GM18511 (cell line): ENCODE data around the gene DTNA.

Experiments
- ATAC-seq: cut with Tn5 transposase; IDR thresholded peaks from one replicate; pipeline ENCODE4 v1.9.1; 2021; ENCODE audit warnings: mild to moderate bottlenecking, moderate library complexity; ENCODE audit not compliant: unreplicated experiment

DTNA gene

DNA sequence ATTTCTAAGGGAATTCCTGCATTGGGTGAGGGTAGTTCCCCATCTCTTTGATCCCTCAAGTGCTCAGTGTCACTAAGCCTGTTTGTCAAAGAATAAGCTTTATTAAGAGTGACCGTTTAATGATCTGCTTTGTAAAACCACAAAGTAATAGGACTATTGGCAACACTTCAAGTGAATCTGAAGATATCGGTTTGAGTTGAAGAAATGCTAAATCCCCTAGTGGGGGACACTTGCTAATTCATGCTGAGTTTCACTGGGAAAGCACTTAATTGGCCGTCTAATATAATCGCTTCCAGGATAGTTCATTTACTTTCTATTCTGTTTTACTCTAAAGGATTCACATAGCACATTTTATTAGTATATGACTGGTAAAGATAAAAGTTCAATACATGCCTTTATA, 54.4 kb downstream of the DTNA start:
- ATAC-seq: no peak

DNA sequence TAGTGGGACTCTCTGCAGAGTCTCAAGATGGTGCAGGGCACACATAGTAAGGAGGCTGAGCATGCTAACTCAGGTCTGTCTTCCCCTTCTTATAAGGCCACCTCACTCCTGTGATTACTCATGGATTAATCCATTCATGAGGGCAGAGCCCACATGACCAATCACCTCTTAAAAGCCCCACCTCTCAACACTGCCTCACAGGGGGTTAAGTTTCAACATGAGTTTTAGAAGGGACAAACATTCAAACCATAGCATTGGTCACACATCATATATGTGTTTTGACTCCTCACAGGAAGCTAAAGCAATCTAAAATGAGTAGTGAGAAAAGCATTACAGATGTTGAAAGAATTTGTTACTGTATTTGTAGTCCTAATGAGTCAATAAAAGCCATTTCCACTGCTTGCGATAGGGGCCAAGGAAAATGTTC, 57.5 kb downstream of the DTNA start:
- no peak for ATAC-seq

DNA sequence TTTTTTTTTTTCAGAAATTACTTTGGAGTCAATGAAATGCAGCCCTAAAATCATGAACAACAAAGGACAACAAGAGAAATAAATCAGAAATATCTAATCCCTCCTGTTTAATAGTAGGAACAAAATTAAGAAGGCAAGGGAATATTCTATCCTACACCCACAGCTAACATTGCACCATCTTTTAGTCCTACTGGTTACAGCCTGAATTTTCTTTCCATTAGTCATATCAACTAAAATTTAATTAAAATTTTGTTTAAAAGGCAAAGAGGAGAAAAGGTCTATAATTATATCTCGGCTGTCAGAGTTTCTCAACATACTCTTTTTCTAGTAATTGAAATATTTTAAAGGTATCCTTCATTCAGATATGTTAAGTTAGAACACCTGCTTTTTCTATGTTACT, 61.9 kb downstream of the DTNA start:
- no peak for ATAC-seq

DNA sequence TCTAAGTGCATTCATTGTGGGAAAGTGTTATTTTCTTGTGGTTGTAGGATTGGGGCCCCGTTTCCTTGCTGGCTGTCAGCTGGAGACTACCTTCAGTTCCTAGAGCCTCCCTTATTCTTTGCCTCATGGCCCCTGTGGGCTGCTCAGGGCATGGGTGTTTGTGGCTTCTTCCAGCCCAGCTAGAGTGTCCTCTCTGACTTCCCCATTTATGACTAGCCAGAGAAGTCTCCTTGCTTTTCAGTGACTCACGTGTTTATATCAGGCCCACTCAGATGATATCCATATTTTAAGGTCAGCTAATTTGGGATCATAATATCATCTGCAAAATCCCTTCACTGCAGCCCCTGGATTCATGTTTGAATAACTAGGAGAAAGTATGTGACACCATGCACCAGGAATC, 62.8 kb downstream of the DTNA start:
- no peak for ATAC-seq

DNA sequence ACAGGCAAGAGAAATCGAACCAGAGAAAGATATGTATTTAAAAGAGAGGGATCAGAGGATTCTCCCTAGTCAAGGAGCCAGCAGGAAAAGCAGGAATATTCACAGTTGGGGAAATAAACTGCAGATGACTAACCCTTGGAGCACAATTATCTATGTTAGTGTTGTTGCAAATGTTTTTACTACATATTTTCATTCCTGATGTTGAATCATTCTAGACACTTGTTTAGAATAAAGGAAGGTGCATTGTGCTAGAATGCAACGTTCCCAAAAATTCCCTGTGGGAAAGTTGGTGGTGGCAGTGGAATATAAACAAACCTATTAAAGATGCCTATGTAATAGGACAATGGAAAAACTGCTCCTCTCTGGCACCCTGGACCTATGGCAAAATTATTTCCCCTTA, 63.3 kb downstream of the DTNA start:
- no peak for ATAC-seq

DNA sequence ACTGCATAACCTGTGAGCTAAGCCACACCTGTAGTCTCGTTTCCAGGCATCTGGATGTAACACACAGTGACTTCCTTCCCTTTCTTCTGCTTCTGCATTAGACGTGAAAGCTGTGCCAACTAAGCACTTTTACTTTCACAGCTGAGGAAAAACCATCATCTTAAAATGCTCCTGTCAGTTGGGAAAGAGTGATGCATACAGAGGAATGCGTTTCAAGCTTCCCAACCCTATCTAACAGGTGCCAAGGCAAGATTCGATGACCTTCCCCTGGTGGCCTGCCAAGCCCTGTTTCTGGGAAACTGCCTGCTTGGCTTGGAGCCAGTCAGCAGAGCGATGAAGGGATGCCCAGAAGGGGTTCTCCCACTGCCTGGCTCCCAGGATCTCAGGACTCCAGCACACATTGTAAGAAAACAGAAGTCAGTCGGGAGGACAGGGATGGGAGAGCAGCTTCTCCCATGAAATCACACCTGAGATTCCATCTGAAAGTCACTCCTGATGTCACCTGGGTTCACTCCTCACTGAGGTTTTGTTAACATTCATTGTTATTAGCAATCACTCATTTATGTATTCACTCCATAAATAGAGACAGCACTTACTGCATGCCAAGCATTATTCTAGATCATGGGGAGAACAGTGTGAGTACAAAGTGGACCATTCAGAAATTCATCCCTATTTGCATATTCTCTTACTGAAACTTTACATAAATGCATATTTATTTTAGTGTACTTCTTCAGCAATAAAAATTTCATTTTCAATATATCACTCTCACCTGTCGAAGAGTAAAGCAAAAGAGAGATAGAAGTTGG, 64.1 kb downstream of the DTNA start:
- no peak for ATAC-seq

DNA sequence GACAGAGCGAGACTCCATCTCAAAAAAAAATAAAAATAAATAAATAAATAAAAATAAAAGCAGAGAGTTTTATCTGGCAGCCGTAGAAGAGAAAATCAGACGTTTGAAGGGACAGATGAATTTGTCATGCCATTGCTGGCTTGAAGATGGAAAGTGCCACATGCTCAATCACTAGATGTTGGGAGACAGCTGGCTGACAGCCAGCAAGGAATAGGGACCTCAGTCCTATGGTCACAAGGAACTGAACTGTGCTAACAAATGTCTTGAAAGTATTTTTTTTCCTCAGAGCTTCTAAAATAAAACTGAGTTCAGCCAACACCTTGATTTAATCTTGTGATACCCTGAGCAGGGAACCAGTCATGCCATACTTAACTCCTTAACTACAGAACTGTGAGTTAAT, 65.4 kb downstream of the DTNA start:
- ATAC-seq: no peak

DNA sequence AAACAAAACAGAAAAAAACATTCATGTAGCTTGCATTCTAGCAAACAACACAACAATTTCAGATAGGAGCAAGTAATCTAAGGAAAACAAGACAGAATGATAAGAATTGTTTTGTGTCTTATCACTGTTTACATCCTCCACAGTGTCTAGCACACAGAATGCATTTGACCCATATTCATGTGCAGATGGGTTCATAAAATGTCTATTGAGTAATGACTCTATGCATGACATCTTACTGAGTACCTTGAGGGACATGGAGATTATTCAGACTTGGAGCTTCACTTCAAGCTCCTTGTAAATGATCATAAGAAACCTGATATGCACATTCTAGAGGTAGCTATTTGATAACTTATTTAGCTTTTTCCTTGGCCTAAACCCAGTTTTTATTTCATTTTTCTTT, 69.0 kb downstream of the DTNA start:
- ATAC-seq: no peak

DNA sequence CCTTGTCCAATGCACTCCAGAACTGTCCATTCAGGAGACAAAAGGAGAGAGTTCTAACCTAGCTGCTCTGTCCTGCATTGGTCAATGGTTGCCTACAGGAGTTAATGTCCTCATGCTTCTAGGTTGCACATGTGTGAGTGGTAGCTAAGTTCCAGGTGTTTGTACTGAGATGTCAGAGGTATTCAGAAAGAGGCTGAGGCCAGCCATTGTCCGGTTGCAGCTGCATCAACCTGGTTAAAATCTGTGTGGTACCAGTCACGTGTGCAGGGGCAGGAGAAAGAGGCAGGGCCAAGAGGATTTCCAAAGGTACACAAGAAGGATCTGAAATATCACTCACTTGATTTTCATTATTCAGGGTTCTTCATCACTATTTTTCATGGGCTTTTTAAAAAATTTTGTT, 70.8 kb downstream of the DTNA start:
- no peak for ATAC-seq

DNA sequence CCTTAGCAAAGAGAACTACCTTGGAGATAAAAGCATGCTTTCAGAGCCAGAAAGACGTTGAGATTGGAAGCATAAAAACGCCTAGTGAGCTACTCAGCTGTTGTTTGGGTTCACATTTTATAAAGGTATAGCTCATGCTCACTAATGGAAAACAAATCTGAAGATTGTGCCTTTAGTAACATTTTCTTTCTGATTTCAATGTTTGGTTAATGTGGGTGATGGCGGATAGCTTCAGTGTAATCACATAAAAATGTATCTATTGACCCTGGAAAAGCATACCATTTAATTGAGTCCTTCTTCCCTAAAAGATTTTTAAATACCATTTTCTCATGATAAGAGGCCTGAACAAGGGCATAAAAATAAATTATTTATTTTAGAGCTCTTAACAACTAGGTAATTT, 73.4 kb downstream of the DTNA start:
- ATAC-seq: no peak

DNA sequence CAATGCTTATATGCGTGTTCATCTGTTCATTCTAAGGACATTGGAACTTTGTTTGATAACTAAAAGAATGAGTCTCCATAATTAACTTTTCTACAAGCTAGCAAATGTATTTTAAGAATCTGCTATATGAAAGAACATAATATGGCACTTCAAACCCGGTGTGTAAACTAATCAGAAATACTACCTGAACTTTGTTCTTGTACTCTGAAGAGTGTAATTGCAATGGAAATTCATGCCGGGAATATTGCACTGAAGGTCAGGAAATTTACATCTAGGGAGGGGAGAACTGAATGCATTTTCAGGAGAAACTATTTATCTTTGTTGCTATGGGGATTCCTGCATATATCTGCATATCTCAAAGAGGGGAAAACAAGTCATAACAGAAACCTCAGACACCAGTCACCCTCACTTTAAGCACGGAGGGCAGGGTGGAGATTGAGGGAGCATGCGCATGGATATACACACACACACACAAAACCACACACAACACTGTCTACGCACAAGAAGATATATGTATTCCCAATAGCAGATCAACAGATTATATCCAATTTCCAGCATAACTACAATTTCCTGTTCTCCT, 76.2 kb downstream of the DTNA start:
- no peak for ATAC-seq

DNA sequence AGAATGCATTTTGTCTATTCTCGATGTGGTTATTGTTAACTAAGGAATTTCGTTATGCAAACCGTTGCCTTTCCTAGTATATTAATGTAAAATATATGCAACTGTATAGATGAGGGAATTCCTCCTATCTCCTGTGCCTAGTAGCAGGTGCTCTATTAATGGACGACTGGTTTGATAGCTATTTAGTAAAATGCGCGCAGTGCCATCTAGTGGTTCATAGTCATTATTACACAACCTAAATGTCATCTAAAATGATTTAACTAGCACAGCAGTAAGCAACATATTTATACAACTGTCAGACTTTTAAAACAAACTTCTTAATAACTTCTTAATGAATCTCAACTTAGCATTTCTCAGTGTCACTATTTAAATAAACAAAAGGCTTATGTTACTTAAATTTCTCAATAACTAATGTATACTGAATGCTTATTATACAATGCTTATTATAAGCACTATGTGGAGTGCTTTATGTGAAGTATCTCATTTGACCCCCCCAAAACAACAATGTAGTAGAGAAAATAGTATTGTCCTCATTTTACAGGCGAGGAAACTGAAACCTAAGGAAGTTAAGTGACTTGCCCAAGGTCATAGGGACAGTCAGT, 77.9 kb downstream of the DTNA start:
- ATAC-seq: peak; percentile 91

DNA sequence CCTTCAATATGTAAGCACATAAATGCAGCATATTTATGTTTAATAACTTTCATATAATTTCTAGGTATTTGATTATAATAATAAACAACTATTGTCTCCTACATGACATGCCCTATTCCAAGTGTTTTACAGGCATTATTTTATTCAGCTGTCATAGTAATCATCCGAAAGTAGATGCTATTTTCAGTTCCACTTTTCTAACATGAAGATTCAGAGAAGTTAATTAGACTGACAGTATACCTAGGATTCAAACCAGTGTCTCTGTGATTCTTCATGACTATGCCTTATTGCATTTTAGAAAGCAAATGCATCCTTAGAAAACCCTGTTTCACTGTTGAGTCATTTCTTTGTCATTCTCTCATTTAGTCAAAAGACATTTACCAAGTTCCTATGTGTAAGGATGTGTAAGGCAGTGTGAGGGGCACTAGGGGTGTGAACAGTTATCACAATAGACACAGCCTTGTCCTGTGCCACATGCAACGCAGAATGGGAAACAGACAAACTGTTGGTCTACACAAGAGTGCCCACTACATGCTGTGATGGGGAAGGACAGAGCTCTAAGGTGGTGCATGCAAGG, 79.8 kb downstream of the DTNA start:
- no peak for ATAC-seq

DNA sequence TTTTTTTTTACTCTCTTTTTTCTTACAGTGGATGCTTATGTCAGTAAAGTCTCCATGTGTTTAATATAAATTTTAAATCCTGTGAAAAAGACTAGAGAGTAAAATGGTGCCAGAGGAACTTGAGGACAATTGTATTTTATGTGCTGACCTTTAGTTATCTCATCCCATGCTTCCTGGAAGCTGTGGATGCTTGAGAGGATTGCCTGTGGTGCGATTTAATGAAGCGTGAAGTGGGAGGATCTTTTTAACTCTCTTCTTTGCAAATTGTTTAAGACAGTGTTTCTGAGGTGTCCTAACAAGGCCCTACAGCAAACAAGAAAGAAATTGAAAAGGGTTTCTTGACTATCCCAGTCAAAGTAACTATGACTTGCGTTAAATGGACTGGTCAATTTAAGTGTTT, 84.2 kb downstream of the DTNA start:
- no peak for ATAC-seq

DNA sequence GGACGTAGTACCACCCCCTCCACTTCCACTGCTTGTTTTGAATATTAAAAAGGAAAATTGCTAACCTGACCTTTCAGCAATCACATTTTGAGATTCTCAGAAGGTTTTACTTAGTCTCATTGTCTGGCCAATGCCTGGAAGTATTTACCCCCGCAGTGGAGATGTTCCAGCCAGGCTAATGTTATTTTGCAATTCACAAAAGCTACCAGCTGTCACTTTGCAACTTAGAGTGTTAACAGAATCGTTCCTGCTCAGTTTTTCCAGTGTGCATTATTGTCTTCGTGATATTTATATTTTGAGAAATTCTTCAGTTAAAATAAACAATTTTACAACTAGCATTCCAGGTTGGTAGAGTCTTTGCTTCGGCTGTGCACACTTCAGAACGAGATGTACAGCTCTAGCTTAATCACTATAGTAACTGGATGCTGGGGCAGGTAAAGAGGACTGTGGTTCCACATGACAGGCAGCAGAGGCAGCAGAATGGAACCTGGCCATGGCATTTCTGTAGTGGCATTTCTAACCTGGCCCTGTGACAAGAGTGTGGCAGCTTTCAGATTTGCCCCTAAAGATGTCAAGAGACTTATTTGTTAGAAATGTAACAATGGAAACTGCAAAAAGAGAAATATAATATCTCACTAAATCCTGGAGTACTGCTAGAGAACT, 85.1 kb downstream of the DTNA start:
- no peak for ATAC-seq

DNA sequence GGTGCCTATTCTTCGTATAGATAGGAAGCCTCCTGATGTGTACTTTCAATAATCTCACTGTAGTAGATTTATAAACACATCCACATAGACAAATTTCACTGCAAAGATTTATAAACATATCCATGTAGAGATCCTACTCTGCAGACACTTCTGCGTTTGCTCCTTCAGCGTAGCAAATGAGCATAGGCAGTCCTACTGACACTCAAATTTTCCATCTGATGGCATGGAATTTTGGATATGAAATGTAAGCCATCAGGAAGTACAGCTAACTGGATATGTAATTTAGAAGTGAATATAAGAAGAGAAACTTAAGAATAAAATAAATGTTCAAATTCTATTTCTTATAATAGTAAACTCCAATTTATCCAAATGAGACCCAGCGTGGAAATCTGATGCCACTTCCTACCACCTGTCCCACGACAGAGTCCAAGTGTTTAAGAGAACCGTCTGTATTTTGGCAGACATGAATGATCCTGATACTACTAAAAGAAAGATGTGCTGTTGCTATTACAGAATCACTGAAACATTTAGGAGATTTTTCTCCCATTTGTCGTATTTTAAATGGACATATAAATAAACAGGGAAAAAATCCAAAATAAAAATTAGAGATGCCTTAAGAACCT, 86.0 kb downstream of the DTNA start:
- no peak for ATAC-seq

DNA sequence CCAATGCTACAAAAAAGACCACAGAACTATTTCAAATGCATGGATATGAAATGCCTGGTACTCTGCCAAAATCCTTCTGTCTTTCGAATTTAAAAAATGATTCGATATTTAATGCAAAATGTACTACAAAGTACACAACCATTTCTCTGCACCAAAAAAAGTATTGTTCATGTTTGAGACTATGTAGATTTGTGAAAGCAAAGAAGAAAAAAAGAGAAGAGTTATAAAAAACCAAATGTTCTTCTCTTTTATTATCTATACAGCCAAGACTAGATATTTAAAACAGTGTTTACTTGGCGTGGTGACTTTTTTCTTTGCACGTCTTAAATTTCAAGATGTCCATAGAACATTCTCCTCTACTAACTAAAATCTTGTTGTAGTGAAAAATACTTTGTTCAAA, 89.2 kb downstream of the DTNA start:
- ATAC-seq: no peak

DNA sequence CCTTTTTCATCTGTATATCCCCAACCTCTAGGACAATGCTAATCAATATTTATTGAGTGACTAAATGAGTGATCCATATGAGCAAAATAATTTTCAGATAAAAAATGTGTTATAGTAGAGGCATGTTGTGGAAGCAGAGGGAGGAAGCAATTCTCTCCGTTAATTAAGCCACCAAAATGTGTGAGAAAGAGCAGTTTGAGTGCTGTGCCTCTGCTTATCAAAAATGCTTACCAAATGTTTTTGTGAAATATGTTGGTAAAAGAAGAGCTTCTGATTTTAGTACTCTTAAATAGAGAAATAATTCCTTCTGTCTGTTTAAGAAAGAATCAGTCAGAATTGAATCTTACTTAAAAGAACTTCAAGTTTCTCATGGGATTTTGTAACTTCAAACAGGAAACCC, 90.3 kb downstream of the DTNA start:
- no peak for ATAC-seq

DNA sequence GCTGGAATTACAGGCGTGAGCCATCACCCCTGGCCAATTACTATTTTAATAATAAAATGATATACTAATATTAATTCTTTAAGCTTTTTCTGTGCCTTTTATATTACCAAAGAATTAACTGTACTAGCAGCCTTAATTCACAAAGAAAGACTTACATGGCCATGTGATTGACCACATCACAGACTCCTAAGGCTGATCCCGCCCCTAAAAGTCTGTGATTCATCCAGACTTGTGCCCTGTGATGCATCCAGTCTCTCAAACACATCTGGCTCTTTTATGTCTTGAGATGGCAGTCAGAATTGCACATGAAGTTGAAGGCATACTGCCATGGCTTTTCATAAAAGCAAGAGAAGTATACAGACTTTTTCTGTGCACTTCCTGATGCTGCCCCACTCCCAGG, 91.7 kb downstream of the DTNA start:
- no peak for ATAC-seq

DNA sequence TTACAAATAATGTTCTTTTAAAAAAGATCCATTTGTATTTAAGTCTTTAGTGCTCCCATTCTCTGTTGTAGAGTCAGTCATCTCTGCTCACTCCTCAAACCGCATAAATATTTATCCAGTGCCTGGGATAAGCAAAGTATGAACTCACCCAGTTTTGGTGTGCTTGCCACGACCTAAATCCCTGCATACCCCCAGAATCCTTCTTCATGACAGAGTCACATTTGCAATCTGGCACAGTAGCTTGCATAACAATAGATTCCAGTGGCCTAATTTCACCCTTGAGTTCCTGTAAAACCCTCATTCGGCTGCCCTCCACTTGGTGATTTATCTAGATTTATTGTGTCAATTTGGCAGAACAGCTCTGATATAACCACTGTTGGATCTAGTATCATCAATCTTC, 92.9 kb downstream of the DTNA start:
- ATAC-seq: no peak

DNA sequence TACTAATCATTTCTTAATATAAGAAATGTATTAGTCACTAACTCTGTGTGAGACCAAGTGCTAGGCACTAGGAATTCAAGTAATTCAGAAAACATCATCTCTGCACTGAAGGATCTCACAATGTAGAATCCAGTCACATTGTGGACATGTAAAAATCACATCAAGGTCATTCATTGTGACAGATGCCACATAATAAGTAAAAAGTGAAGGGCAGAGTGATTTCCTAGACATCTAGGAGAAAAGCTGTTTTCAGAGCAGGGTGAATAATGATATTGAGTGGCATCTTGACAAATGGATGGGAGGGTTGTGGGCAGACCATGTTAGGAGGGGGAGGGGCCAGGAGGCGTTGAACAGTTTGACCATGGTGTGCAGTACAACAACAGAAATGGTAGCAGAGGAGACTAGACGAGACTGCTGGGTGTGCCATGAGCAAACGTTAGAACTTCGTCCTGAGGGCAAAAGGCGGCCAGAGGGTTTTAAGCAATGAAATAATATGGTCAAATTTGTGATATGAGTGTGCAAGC, 93.8 kb downstream of the DTNA start:
- ATAC-seq: no peak
